Dermis microvascular lymphatic vessel endothelial cell (primary cell): Measurements from ENCODE around the gene FYB1. TPM values are rescaled to one million over a fixed set of nuclear protein-coding genes. Genes with fewer than 3 reads are reported as not detected.

ENCODE experiments used
- DNase-seq, 2 donors: peaks; one replicate each; pipeline versions ENCODE4 v3.0.0 to v3.0.0-alpha.2; 2010; ENCODE audit warnings: low read depth in 2 of 2
- total RNA-seq: library from RNA; depleted of rRNA; stranded (reverse); fragments of >200 nt; gene quantifications from 2 replicates; pipeline ENCODE4 v1.2.1, GENCODE V29; 2014

Gene FYB1
- total RNA-seq, 1 donor from 2014 or later: not detected

GRCh38 chr5:39091940-39092580, 127.3 kb downstream of the FYB1 start:
- no peak for DNase-seq

GRCh38 chr5:39083968-39084367, 135.4 kb downstream of the FYB1 start:
- no peak for DNase-seq

GRCh38 chr5:39082995-39083394, 136.4 kb downstream of the FYB1 start:
- no peak for DNase-seq

GRCh38 chr5:39080597-39081204, 138.7 kb downstream of the FYB1 start:
- DNase-seq: peak; percentile 71 to 76

- peak in 1 of 2 donors; percentile 32 for DNase-seq
Observed at GRCh38 chr5:39080168-39080567, 139.2 kb downstream of the FYB1 start.

GRCh38 chr5:39079147-39079546, 140.2 kb downstream of the FYB1 start:
- no peak for DNase-seq

- DNase-seq: peak in 1 of 2 donors; percentile 48
Observed at GRCh38 chr5:39076757-39077728, 142.3 kb downstream of the FYB1 start.

- no peak for DNase-seq
Observed at GRCh38 chr5:39076101-39076756, 143.1 kb downstream of the FYB1 start.

- peak; percentile 72 to 88 for DNase-seq
Observed at GRCh38 chr5:39074017-39074814, 145.1 kb downstream of the FYB1 start, which contains the start of gene RICTOR. RICTOR (minus strand) TSS chr5:39074399; CDS start chr5:39074377, 22 bp downstream.

GRCh38 chr5:39073767-39074016, 145.7 kb downstream of the FYB1 start:
- DNase-seq: no peak

- peak; percentile 12 to 72 for DNase-seq
Observed at GRCh38 chr5:39072925-39073766, 146.2 kb downstream of the FYB1 start.

GRCh38 chr5:39068099-39068498, 151.3 kb downstream of the FYB1 start:
- DNase-seq: no peak

GRCh38 chr5:39064450-39064849, 154.9 kb downstream of the FYB1 start:
- DNase-seq: no peak

- DNase-seq: no peak
Observed at GRCh38 chr5:39063037-39063436, 156.3 kb downstream of the FYB1 start.

- no peak for DNase-seq
Observed at GRCh38 chr5:39062530-39062929, 156.8 kb downstream of the FYB1 start.

GRCh38 chr5:39062104-39062503, 157.3 kb downstream of the FYB1 start:
- DNase-seq: no peak

GRCh38 chr5:39059064-39059463, 160.3 kb downstream of the FYB1 start:
- no peak for DNase-seq

GRCh38 chr5:39058178-39058921, 161.0 kb downstream of the FYB1 start:
- no peak for DNase-seq

- no peak for DNase-seq
Observed at GRCh38 chr5:39057734-39058133, 161.6 kb downstream of the FYB1 start.
